ENCODE results near the gene UBE2O. TPM values are rescaled to one million over a fixed set of nuclear protein-coding genes. Genes with fewer than 3 reads are reported as not detected.
A peak's percentile ranks its signal among the peaks of the same experiment; 100 is the strongest.

UBE2O gene
- total and polyA plus RNA-seq, 7 donors, result 6.2 to 26.3 (median 12.9) TPM

DNA sequence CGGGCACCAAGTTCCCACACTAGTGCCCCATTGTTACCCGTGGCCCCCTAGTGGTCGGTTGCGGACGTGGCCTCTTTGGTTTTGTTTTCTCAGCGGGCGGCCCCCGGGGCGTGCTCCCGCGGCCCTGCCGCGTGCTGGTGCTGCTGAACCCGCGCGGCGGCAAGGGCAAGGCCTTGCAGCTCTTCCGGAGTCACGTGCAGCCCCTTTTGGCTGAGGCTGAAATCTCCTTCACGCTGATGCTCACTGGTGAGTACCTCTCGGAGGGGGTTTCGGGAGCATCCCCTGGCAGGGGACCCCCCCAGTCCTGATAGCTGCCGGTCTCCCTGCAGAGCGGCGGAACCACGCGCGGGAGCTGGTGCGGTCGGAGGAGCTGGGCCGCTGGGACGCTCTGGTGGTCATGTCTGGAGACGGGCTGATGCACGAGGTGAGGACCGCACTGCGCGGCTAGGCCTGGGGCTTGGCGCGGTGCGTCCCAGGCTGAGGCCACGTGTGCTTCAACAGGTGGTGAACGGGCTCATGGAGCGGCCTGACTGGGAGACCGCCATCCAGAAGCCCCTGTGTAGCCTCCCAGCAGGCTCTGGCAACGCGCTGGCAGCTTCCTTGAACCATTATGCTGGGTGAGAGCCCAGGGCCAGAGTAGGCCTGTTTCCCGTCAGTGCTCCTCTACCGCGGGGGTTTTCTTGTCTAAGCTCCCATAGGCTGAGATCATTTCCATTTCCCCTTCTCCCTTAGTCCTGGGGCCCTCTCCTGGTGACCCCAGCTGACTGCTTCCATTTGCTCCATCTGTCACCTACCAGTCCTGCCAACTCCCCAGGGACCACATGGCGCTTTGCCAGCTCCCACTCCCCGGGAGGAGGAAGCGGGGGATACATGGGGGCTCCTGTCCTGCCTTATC, 66.8 kb downstream of the UBE2O start:
- H3K27me3 ChIP-seq, result peaks cover 7 to 32% (median 14%) of the 10 kb centered on the region in 3 donors
- DNase-seq, result peak; percentile 88
- H3K4me3 ChIP-seq, result peak overlapping the region; percentile 32 to 62 (median 55)
- TF ChIP-seq EP300 (IDR thresholded peaks at IDR 0.05), result no peak
- peak in 1 of 4 donors; percentile 60 for TF ChIP-seq POLR2AphosphoS5 (IDR thresholded peaks at IDR 0.05)
- no peak for TF ChIP-seq POLR2A (IDR thresholded peaks at IDR 0.05)
- TF ChIP-seq, protein P1, sequence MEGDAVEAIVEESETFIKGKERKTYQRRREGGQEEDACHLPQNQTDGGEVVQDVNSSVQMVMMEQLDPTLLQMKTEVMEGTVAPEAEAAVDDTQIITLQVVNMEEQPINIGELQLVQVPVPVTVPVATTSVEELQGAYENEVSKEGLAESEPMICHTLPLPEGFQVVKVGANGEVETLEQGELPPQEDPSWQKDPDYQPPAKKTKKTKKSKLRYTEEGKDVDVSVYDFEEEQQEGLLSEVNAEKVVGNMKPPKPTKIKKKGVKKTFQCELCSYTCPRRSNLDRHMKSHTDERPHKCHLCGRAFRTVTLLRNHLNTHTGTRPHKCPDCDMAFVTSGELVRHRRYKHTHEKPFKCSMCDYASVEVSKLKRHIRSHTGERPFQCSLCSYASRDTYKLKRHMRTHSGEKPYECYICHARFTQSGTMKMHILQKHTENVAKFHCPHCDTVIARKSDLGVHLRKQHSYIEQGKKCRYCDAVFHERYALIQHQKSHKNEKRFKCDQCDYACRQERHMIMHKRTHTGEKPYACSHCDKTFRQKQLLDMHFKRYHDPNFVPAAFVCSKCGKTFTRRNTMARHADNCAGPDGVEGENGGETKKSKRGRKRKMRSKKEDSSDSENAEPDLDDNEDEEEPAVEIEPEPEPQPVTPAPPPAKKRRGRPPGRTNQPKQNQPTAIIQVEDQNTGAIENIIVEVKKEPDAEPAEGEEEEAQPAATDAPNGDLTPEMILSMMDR (IDR thresholded peaks at IDR 0.05), result peak; percentile 71 to 87 (median 83)
- H3K27ac ChIP-seq, result peak overlapping the region; percentile 75 to 86 (median 76)
- intact Hi-C loops (cut with DNase I), result no loop called here
- peaks cover 0 to 46% (median 44%) of the 10 kb centered on the region in 4 donors for H3K4me1 ChIP-seq
- no peaks in the 10 kb centered on the region for H3K9me3 ChIP-seq
- 38 to 41% methylated on average over 52 of the region's 52 CpGs for WGBS, 2 donors
- peaks cover 0 to 11% (median 2%) of the 10 kb centered on the region in 4 donors for H3K36me3 ChIP-seq

DNA sequence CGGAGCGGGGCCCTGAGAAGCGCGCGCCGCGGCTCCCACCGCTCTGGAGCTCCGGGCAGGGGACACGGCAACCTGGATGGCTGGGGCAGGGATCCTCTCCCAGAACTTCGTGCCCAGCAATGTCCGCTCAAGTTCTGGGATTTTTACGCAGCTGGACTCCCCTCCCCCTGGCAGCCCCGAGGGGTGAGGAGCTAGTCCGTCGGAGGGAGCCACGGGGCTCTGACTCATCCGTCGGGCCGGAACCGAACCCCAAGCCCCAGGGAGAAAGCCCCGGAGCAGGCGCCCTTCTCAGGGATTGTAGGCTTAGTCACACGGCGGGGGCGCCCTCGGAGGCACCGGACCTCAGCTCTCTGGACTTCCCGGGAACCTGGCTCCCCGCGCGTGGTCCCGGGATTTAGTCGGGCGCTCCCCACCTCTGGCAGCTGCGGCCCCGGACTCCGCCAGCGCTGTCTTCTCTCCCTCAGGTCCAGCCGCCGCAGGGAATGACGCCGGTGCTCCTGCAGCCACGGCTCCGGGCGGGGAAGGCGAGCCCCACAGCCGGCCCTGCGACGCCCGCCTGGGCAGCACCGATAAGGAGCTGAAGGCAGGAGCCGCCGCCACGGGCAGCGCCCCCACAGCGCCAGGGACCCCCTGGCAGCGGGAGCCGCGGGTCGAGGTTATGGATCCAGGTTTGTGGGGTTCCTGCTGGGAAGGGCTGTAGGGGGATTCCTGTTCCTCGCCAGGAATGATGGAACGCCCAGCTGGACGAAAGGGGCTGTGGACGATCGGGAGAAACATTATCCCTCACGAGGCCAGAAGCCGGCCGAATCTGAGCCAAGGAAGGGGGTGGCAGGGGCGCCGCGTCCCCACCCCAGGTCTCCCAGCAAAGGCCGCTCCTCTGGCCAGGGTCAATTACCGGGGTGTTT, 67.7 kb downstream of the UBE2O start:
- WGBS, 2 donors, result 1 to 2% methylated on average over 74 of the region's 74 CpGs
- H3K4me1 ChIP-seq, result peaks cover 0 to 46% (median 44%) of the 10 kb centered on the region in 4 donors
- peak; percentile 84 for DNase-seq
- H3K4me3 ChIP-seq, result peak overlapping the region; percentile 32 to 62 (median 55)
- peak overlapping the region; percentile 75 to 86 (median 76) for H3K27ac ChIP-seq
- TF ChIP-seq POLR2A (IDR thresholded peaks at IDR 0.05) (no peak), EP300 (IDR thresholded peaks at IDR 0.05) (no peak), POLR2AphosphoS5 (IDR thresholded peaks at IDR 0.05) (peak in 1 of 4 donors; percentile 42)
- intact Hi-C loops (cut with DNase I), result loop anchor here (1.0 kb wide), 1 partner anchor 32 kb away; the partner anchor contains the start of gene PRPSAP1
- peaks cover 7 to 32% (median 14%) of the 10 kb centered on the region in 3 donors for H3K27me3 ChIP-seq
- H3K9me3 ChIP-seq, result no peaks in the 10 kb centered on the region
- peaks cover 0 to 2% (median 0%) of the 10 kb centered on the region in 4 donors for H3K36me3 ChIP-seq

DNA sequence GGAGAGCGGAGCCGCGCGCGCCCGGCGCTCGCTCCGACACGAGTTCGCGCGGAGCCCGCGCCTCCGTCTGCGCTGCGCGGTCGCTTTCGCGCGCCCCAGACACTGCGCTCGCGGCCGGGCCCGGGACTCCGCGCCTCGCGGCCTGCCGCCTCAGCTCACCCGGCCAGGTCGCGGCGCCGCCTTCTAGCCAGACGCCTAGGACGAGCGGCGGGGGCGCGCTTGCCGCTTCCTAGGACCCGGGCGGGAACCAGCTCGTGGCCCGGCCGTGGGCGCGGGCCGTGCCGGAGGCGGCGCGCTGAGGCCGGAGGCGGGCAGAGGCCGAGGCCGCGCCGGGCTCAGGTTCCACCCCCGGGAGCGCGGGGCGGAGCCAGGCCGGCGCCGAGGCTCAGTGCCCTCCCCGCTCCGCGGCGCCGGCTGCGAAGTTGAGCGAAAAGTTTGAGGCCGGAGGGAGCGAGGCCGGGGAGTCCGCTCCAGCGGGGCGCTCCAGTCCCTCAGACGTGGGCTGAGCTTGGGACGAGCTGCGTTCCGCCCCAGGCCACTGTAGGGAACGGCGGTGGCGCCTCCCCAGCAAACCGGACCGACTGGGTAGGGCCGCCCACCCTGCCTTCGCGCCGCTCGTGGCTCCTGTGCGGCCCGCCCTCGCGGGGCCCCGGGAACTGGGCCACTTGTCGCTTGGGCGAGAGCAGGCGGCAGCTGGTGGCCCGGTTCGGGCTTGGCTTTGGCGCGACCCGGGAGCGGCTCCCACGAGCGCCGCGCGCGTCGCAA, 68.5 kb downstream of the UBE2O start, which contains the start of gene SPHK1:
Gene SPHK1 (plus strand): TSS at position 388 of the 765 bp plus-strand sequence. CDS start 1,036 bp downstream, outside the sequence.
- DNase-seq, result peak; percentile 78
- Histone ChIP-seq H3K36me3 (no peaks in the 10 kb centered on the region), H3K4me3 (peak within 1 kb of the TSS; percentile 32 to 62 (median 55)), H3K9me3 (no peaks in the 10 kb centered on the region), H3K4me1 (peaks cover 0 to 46% (median 44%) of the 10 kb centered on the region in 4 donors), H3K27ac (peak within 1 kb of the TSS; percentile 75 to 86 (median 76)), H3K27me3 (peaks cover 7 to 32% (median 14%) of the 10 kb centered on the region in 3 donors)
- TF ChIP-seq, protein P1 (IDR thresholded peaks at IDR 0.05), result peak in 1 of 4 experiments; percentile 5
- TF ChIP-seq EP300 (IDR thresholded peaks at IDR 0.05), result no peak
- no peak for TF ChIP-seq POLR2A (IDR thresholded peaks at IDR 0.05)
- TF ChIP-seq POLR2AphosphoS5 (IDR thresholded peaks at IDR 0.05), result peak; percentile 8 to 63 (median 28)
- 0 to 1% methylated on average over 118 of the region's 118 CpGs for WGBS, 2 donors
- intact Hi-C loops (cut with DNase I), result loop anchor here (1.0 kb wide), 1 partner anchor 31 kb away; the partner anchor contains the start of gene PRPSAP1

DNA sequence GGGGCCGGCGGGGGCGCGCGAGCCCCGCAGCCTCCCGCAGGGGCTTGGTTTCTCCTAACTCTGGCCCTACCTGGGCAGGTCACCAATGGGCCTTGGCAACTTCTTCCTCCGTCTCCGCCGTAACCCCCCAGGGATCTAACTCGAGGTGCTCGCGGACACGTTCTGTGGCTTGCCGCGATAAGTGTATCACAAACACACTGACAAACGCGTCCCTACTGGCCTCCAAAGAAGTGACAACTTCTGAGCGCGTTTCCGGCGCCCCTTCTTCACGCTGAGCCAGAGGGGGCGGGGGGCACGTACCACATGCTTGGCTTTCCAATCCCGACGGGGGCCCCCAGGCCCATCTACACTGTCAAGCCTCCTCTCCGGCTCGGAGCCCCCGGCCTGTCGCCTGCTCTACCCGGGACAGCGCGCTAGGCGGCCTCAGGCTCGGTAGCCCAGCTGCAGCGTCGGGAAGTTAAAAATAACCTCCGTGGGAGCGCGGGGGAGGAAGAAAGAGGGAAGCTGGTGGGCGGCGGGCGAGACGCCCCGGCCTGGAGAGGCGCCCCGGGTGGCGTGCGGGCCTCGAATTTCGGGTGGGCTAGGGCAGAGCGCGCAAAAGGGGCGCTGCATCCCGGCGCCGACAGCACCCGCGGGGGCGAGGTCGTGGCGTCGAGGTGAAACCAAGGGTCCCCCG, 69.3 kb downstream of the UBE2O start:
- H3K4me1 ChIP-seq, result peaks cover 0 to 46% (median 44%) of the 10 kb centered on the region in 4 donors

More for the DNA sequence above, 69.3 kb downstream of the UBE2O start:
- Histone ChIP-seq H3K4me3 (peak overlapping the region; percentile 32 to 62 (median 55)), H3K27ac (peak overlapping the region; percentile 75 to 86 (median 76)), H3K9me3 (no peaks in the 10 kb centered on the region), H3K36me3 (no peaks in the 10 kb centered on the region), H3K27me3 (peaks cover 7 to 32% (median 14%) of the 10 kb centered on the region in 3 donors)
- DNase-seq, result no peak
- intact Hi-C loops (cut with DNase I), result loop anchor here (1.0 kb wide), 1 partner anchor 30 kb away; the partner anchor contains the start of gene PRPSAP1
- 0% methylated on average over 65 of the region's 65 CpGs for WGBS, 2 donors
- TF ChIP-seq POLR2A (IDR thresholded peaks at IDR 0.05) (no peak), POLR2AphosphoS5 (IDR thresholded peaks at IDR 0.05) (no peak)
- TF ChIP-seq, protein P1 (IDR thresholded peaks at IDR 0.05), result peak in 2 of 4 experiments; percentile 25 to 35
